ENCODE measurements around the gene CD3D.
"Not testable (repeated sequence)": the region's sequence is repeated elsewhere in the genome, so short reads cannot be mapped to it uniquely, and the experiment has no call there.

Gene CD3D

GRCh38 chr11:118312328-118312727 lies 30.2 kb downstream of the CD3D start:
- Mint-ChIP-seq H3K27me3 (ENCODE audit: low read depth) (peaks cover 14% of the 10 kb centered on the region), H3K9me3 (no peaks in the 10 kb centered on the region), H3K27ac (no peak overlapping the region), H3K4me1 (peaks cover 27% of the 10 kb centered on the region), H3K4me3 (no peak overlapping the region), H3K36me3 (ENCODE audit: low read depth) (no peaks in the 10 kb centered on the region)
- TF ChIP-seq CTCF (IDR thresholded peaks at IDR 0.05; ENCODE audit: unreplicated experiment in 3 of 3) = no peak

- no peak for TF ChIP-seq CTCF (IDR thresholded peaks at IDR 0.05; ENCODE audit: unreplicated experiment in 3 of 3)
- Mint-ChIP-seq H3K9me3 (no peaks in the 10 kb centered on the region), H3K4me3 (no peak overlapping the region), H3K27ac (no peak overlapping the region), H3K4me1 (peaks cover 21% of the 10 kb centered on the region), H3K27me3 (ENCODE audit: low read depth) (peaks cover 14% of the 10 kb centered on the region), H3K36me3 (ENCODE audit: low read depth) (no peaks in the 10 kb centered on the region)
Observed at GRCh38 chr11:118311518-118311917, 31.0 kb downstream of the CD3D start.

GRCh38 chr11:118310781-118311485 lies 31.6 kb downstream of the CD3D start:
- H3K4me1 Mint-ChIP-seq = peaks cover 15% of the 10 kb centered on the region
- peaks cover 17% of the 10 kb centered on the region for H3K27me3 Mint-ChIP-seq (ENCODE audit: low read depth)
- no peak for TF ChIP-seq CTCF (IDR thresholded peaks at IDR 0.05; ENCODE audit: unreplicated experiment in 3 of 3)

GRCh38 chr11:118310271-118310670 lies 32.2 kb downstream of the CD3D start:
- no peaks in the 10 kb centered on the region for H3K36me3 Mint-ChIP-seq (ENCODE audit: low read depth)
- no peaks in the 10 kb centered on the region for H3K9me3 Mint-ChIP-seq
- TF ChIP-seq CTCF (IDR thresholded peaks at IDR 0.05; ENCODE audit: unreplicated experiment in 3 of 3) = no peak
- H3K27me3 Mint-ChIP-seq (ENCODE audit: low read depth) = peaks cover 20% of the 10 kb centered on the region
- H3K4me1 Mint-ChIP-seq = peaks cover 8% of the 10 kb centered on the region
- H3K27ac Mint-ChIP-seq = no peak overlapping the region
- H3K4me3 Mint-ChIP-seq = no peak overlapping the region

More at GRCh38 chr11:118310781-118311485, 31.6 kb downstream of the CD3D start:
- no peaks in the 10 kb centered on the region for H3K36me3 Mint-ChIP-seq (ENCODE audit: low read depth)
- H3K9me3 Mint-ChIP-seq = no peaks in the 10 kb centered on the region
- H3K4me3 Mint-ChIP-seq = no peak overlapping the region
- H3K27ac Mint-ChIP-seq = no peak overlapping the region

GRCh38 chr11:118308995-118309528 lies 33.4 kb downstream of the CD3D start:
- H3K27ac Mint-ChIP-seq; H3K4me1 Mint-ChIP-seq; H3K4me3 Mint-ChIP-seq; H3K9me3 Mint-ChIP-seq; H3K36me3 Mint-ChIP-seq (ENCODE audit: low read depth): not testable (repeated sequence)
- peaks cover 25% of the 10 kb centered on the region for H3K27me3 Mint-ChIP-seq (ENCODE audit: low read depth)

- Mint-ChIP-seq H3K27ac (no peak overlapping the region), H3K4me1 (no peaks in the 10 kb centered on the region), H3K9me3 (no peaks in the 10 kb centered on the region), H3K27me3 (ENCODE audit: low read depth) (peaks cover 36% of the 10 kb centered on the region), H3K36me3 (ENCODE audit: low read depth) (no peaks in the 10 kb centered on the region), H3K4me3 (no peak overlapping the region)
- TF ChIP-seq CTCF (IDR thresholded peaks at IDR 0.05; ENCODE audit: unreplicated experiment in 3 of 3) = no peak
Observed at GRCh38 chr11:118306556-118306955, 35.9 kb downstream of the CD3D start.
